ENCODE data around the gene PPP1CC.
"Not testable (repeated sequence)": the region's sequence is repeated elsewhere in the genome, so short reads cannot be mapped to it uniquely, and the experiment has no call there.

The PPP1CC gene

DNA sequence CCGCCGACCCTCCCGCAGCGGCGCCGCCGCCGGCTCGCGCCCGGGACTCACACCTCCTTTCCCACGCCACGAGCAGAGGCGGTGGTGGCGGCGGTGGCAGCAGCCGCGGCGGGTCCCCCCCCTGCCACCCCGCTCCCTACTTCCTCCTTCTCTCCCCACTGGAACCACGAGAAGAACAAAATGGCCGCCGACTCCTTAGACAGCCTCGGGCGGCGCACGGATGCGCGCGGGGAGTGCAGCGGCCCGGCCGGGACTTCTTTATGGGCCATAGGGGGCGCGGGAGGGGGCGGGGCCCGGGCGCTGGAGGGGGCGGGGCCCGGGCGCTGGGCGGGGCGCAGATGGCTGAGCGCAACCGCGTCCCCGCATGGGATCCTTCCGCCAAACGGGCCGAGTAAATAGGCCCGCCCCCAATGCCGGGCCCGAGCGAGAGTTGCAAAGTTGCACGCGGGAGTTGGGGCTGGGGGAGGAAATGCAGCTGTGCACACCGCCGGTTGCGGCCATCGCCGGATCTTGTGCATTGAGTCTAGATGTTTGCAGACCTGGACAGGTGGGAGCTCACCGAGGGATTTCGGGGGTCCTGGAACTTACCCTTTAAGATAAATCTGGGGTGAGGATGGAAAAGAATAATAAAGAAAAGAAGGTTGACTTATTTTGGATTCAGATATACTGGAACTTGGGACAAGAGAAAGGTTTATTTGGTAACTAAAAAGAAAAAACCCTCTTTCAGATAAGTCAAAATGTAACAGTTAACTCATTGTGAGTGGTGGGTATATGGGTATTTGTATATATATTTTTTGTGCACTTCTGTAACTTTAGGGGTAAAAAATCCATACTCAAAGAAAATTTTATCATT lies at the start of gene PPP1CC:
Gene PPP1CC, minus strand, starts transcription at position 174 of the 853 bp plus-strand sequence. CDS start 184 bp downstream, outside the sequence.
- DNase-seq, result peak in 55 of 56 donors; percentile 51 to 96 (median 88)

DNA sequence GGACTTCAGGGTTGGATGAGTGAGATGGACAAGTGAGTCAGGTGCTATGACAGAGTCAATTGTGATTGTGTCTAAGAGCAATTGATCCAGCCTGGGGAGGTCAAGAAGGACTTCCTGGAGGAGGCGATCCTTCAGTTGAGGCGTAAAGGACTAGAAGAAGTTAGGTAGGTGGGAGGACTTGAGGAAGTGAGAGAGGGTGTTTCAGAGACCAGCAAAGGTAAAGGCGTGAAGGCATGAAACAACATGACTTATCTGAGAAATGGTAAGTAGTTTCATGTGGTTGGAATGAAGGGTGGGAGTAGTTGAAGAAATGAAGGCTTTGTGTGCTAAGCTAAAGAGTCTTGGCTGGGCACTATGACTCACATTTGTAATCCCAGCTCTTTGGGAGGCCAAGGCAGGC lies 48.9 kb upstream of the PPP1CC start:
- no peak for DNase-seq

DNA sequence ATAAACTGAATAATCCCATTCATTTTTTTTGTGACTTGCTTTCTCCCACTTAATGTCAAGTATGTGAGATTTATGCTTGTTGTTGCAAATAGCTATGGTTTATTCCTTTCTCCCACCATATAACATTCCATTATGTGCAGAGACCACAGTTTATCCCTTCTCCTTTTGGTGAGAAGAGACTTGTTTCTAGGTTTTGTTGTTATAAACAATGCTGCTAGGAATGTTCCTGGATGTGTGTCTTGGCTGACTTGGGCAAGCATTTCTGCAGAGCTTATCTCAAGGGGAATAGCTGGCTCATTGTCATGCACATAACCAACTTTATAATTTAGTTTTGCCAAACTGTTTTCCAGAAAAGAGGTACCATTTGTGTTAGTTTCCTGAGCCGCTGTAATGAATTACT lies 47.6 kb upstream of the PPP1CC start:
- DNase-seq, result no peak

DNA sequence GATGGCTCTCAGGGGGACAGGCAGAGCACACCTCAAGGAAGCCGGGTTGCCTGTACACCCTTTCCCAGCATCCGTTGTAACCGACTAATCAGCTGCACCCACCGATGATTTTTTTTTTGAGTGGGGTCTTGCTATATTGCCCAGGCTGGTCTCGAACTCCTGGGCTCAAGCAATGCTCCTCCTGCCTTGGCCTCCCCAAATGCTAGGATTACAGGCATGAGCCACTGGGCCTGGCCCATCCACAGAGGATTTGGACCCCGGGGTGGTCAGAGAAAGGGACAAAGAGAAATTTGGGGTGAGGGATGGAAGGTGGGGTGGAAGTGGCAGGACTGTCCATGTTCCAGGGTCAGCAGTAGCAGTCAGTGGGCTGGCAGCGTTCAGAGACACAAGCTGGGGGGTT lies 43.3 kb upstream of the PPP1CC start:
- DNase-seq, result no peak

DNA sequence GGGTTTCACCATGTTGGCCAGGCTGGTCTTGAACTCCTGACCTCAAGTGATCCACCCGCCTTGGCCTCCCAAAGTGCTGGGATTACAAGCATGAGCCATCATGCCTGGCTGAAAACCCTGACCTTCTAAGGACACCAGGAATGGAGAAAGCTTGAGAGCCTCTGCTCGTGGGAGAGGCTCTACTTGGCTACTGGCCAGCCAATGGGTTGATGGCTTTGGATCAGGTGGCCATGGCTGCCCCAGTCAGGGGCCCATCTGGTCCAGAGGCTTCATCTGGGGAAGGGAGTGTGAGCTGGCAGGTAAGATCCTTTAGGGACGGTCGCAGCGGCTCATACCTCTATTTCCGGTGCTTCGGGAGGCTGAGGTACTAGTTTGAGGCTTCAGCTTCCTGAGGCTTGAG lies 42.5 kb upstream of the PPP1CC start:
- DNase-seq, result no peak

DNA sequence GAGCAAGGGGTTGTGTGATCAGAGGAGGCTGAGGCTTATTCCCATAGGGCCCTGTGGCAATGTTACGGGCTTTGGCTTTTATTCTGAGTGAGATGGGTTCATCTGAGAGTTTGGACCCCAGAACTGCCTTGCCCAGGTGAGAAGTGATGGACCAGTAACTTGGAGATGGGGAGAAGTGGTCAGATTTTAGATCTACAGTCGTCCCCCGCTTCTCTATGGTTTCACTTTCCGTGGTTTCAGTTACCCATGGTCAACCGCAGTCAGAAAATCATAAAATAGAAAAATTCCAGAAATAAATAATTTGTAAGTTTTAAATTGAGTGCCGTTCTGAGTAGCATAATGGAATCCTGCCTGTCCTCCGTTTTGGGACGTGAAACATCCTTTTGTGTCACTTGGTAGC lies 40.2 kb upstream of the PPP1CC start:
- DNase-seq, result no peak

DNA sequence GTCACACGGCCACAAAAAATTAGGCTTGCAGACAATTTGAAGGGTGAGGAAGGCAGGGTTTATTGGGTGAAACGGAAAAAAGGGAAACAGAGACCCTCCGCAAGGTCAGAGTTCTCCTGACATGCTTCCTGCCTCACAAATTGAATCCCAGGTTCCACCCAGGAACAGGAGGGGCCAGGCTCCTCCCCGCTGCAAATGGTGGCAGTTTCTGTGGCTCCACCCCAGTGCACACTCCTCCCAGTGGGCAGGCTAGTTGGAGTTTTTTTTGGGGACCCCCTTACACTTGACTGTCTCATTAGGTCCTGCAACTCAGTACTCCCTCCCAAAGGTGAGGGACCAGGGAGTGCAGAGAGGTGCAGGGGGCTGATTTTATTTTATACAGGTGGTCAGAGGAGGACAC lies 39.4 kb upstream of the PPP1CC start:
- DNase-seq, result no peak

DNA sequence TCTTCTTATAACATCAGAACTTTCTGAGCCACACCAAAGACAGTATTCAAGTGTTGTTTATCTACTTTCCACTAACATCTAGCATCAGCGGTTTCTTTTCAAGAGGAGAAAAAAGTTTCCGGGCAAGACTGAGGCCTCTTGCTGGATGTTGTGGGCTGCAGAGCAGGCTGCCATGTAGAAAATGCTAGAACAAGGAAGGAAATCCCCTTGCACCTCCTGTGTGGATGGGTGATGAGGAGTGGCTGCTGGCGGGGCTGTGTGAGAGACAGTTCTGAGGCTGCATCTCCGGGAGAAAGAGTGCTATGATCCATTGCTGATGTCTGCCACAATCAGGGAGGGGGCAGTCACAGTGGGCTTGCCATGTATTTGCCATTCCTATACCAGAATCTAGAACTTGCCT lies 37.8 kb upstream of the PPP1CC start:
- DNase-seq, result no peak

DNA sequence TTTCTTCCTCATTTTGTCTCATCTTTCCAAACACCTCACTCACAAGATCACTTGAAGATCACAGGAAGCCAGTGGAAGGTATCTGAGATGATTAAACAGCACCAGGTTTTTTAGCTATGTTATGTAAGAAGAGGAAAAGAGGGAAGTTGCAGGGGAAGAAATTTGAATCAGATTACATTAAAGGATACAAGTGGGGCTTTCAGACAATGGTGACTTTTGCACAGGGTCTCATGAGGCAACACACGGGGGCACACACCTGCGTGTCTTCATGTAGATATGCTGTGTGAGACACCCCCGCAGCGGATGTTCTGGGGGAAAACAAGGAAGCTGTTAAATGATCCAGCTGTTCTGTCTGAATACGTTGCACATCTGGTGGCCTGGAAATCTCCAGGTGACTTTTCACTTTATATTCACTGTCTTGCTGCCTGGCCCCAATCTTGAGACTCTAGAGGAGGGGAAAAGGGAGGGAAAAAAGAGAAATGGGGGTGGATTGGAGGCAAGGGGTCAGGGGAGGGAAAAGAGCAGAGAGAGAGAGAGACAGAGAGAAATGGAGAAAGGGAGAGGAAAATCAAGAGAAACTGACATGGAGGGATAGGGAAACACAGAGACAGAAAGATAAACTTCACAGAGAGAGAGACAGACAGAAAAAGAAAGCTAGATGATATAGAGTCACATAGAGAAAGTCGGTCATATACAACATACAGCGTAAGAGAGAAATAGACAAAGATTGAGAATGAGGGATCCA lies 36.3 kb upstream of the PPP1CC start:
- no peak for DNase-seq

DNA sequence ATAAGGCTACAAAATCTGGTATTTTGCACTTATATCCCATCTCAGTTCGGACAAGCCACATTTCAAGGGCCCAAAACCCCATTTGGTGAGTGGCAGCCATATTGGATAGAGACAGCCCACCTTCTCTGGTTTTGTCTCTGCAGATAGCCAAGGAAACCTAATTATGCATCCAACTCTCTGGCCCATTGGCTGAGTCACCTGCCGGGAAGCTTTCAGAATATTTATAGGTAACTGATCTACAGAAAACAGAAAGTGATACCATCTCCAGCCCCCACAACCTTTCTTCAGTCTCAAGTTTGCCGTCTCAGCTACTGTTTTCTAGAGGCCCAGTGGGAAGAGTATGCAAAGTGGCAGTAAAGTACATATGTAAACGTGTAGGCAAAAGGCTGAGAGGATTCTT lies 33.7 kb upstream of the PPP1CC start:
- no peak for DNase-seq

DNA sequence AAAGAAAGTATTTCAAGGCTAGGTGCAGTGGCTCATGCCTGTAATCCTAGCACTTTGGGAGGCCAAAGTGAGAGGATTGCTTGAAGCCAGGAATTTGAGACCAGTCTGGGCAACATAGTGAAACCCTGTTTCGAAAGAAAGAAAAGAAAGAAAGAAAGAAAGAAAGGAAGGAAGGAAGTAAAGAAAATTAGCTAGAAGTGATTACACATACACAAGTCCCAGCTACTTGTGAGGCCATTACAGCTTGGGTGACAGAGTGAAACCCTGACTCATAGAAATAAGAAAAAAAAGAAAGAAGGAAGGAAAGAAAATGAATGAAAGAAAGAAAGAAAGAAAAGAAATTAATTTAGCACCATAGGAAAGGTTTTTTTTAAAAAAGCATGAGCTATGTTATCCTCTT lies 33.3 kb upstream of the PPP1CC start:
- no peak for DNase-seq

DNA sequence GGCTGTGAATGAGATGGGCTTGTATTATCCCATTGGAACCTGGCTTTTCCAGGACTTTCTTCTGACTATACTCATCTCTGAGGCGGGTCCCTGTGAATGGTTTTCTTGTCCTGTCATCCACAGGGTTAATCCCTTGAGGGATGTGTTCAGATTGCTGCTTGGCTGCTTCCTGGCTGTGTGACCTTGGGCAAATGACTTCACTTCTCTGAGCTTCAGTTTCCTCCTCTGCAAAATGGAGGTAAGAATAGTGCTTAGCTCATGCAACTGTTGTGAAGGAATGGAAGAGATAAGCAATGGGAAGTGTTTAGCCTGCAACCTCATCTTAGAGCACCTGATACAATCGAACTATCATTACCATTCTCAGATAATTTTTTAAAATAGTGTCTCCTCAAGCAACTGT lies 32.1 kb upstream of the PPP1CC start:
- DNase-seq, result no peak

DNA sequence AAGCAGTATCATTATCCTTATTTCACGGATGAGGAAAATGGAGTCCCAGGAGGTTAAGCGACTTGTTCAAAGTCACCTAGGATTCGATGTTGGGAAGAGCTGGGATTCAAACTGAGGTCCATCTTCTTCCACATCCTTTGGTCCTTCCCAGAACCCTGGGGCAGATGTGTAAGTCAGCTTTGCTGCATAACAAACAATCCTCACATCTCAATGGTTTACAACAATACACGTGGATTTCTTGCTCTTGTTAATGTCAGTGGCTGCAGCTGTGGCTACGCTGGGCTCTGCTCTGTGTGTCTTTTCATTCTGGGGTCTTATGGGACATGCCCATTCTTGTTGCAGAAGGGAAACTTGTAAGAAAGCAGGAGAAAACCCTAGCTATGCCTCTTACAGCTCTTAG lies 26.3 kb upstream of the PPP1CC start:
- no peak for DNase-seq

DNA sequence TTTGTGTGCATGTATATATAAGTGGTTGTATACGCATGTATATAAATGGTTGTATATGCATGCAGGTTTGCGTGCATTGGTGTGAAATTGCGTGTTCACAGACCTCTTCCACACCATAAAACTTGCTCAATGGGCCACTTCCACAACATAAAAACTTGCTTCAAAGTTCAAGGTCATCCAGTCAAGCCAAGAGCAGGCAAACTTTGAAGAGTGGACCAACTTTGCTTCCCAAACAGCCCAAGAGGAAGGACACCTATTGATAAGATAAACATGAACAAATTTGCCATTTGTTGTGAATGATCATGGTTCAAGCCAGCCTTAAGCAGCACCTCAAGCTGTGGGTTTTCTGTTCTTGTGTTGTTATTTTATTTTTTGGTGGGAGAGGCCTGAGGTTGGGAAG lies 25.2 kb upstream of the PPP1CC start:
- no peak for DNase-seq

DNA sequence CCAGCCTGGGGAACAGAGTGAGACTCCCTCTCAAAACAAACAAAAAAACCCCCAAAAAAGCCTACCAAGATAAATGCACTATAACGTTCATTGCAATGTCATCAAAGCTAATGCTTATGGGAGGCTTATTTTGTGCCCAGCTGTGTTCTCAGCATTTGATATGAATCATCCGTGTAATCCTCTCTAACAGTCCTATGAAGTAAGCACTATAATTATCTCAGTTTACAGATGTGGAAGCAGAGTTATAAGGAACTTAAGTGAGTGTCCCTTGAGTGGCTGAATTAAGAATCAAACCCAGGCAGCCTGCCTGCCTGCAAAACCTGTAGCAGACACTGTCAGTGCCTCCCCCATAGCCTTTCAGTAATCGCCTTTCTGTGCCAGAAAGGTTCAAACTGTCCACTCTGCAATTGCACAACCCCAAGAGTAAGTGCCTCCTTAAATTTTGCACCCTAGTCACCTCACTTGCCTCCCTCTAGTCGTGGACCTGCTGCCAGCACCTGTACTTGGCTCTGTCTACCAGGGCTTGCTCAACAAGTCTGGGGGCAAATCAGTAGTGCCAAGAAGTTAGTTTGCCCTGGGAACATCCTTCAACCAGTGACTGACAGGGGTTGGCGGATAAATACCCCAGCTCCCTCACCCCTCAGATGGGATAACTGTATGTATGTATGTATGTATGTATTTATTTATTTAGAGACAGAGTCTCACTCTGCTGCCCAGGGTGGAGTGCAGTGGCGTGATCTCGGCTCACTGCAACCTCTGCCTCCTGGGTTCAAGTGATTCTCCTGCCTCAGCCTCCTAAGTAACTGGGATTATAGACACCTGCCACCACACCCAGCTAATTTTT lies 23.8 kb upstream of the PPP1CC start:
- DNase-seq, result no peak

DNA sequence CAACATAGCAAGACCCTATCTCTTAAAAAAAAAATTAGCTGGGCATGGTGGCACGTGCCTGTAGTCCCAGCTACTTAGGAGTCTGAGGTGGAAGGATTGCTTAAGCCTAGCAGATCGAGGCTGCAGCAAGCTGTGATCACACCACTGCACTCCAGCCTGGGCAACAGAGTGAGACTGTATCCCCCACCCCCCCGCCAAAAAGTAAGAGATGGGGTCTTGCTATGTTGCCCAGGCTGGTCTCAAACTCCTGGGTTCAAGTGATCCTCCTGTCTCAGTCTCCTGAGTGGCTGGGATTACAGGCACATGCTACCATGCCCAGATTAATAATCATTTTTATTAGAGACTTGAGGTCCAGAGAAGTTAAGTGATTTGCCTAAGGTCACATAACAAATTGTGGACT lies 22.9 kb upstream of the PPP1CC start:
- not testable (repeated sequence) for DNase-seq

DNA sequence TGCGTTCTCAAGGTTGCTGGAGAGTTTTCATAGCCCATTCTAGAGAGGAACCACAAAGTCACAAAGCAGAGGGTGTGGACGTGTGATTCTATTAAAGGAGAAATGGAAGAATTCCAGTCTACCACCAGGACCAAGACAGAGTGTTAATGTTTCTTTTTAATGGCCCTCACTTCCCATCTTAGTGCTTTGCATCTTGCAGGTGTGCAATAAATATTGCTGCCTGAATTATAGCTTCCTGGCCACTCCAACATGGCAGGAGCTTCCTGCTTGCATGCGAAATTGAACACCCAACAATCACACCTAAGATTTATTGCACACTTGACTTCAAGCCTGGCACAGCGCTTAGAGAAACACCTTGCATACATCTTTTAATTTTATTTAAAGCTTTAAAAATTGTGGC lies 22.4 kb upstream of the PPP1CC start:
- no peak for DNase-seq

DNA sequence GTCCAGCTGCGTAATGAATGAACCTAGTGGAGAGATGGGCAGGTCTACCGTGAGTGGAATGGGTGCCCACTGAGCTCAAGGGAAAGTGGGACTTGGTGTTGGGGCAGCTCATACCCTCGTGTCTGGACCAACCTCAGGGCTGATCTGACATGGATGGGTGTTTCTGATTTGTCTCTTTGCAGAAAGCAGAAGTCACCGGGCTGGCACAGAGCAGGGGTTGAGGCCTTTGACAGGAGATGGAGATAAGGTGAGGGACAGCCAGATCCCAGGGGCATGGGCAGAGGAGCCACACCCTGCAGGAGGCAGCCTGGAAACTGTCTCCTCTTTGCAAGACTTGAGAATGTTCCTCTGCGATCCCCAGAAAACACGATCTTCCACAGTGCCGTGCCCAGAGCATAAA lies 20.9 kb upstream of the PPP1CC start:
- no peak for DNase-seq

DNA sequence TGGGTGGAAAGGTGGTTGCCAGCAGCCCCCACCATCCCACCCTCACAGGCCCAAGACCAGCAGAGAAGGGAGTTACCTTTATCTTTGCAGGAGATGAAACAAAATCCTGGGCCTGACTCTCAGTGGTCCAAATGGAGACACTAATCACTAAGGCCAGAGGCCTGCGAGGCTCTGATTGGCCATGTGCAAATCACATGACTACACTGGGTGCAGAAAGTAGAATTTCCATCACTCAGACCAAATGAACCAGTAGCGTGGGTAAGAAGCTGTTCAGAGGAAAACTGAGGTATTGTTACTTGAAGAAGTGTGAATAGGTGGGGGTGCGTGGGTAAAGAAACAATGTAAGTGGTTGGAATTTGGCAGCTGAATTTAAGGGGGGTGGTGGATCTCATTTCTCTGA lies 20.2 kb upstream of the PPP1CC start:
- DNase-seq, result no peak

DNA sequence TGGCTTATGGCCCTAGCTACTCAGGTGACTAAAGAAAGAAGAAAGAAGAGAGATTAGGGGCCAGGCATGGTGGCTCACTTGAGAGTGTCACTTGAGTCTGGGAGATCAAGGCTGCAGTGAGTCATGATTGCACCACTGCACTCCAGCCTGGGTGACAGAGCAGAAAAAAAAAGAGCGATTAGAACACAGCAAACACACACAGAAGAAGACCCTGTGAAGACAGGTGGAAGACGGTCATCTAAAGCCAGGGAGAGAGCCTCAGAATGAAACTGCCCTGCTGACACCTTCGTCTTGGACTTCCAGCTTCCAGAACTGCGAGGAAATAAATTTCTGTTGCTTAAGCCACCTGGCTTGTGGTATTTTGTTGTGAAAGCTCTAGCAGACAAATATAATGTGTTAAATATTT lies 17.5 kb upstream of the PPP1CC start:
- no peak for DNase-seq

DNA sequence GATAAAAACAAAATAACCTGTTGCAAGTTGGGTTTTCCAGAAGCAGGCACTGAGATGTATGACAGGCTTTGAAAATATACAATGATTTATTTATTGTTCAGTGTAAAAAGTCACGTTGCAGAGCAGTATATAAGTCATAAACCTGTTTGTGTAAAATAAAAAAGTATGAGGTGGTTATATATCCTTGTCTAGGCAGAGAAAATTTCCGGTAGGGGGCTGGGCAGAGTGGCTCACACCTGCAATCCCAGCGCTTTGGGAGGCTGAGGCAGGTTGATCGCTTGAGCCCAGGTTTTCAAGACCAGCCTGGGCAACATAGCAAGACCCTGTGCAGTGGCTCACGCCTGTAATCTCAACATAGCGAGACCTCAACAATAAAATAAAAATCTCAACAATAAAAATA lies 16.2 kb upstream of the PPP1CC start:
- no peak for DNase-seq

DNA sequence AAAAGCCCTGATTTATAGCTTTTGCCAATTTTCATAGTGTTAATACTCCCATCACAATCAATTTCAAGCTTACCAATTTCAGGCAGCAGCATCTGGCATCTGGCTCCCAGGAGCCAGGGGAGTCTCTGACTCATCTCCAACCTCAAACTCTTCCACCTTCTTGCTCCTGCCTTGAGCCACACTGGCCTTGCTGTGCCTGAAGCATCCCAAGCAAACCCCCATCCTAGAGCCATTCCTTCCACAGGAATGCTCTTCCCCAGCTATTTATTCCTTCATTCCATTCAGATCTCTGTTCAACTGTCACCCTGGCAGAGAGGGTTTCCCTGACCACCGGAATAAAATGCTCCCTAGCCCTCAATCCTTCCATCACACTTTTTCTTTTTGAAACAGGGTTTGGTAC lies 13.9 kb upstream of the PPP1CC start:
- DNase-seq, result no peak
